GM21381 (cell line): ENCODE data around the gene USP14.

Experiments used
- ATAC-seq: cut with Tn5 transposase; IDR thresholded peaks from one replicate; pipeline ENCODE4 v1.9.1; 2021; ENCODE audit warnings: mild to moderate bottlenecking, moderate library complexity; ENCODE audit not compliant: unreplicated experiment

Gene USP14

DNA sequence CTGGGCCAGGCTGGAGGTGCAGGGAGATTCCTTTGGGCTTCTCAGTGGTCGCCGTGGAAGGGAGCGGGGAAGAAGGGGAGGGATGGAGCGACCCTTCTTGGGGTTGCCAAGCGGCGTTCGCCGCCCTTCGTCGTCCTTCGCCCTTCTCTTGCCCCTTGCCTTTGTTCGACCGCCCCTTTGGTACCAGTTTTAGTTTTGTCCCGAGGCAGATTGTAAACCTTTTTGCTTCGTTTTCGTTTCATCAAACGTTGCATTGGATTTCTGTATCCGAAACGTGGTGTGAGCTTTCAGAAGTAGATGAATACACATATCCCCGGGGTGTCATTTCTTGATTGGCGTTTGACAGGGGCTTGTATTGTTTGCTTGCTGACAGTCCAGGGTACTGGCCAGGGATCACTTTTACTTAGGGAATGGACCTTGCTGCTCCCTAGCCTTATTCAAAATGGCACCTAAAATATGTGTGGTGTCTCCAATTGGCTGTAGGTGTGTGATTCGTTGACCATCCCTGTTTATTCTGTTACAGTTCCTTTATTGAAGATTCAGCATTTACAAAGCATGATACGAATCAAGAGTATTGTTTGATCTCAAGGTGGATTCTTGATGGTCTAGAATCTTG is 788 bp downstream of the USP14 start:
- ATAC-seq, result no peak

DNA sequence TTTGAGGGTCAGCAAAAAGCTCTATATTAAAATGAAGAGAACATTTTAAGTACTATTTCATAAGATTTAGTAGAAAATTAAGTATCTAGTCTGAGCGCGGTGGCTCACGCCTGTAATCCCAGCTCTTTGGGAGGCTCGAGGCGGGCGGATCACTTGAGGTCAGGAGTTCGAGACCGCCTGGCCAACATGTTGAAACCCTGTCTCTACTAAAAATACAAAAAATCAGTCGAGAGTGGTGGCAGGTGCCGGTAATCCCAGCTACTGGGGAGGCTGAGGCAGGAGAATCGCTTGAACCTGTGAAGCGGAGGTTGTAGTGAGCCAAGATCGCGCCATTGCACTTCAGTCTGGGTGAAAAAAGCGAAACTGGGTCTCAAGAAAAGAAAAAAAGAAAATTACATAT is 1.6 kb downstream of the USP14 start:
- ATAC-seq, result no peak

DNA sequence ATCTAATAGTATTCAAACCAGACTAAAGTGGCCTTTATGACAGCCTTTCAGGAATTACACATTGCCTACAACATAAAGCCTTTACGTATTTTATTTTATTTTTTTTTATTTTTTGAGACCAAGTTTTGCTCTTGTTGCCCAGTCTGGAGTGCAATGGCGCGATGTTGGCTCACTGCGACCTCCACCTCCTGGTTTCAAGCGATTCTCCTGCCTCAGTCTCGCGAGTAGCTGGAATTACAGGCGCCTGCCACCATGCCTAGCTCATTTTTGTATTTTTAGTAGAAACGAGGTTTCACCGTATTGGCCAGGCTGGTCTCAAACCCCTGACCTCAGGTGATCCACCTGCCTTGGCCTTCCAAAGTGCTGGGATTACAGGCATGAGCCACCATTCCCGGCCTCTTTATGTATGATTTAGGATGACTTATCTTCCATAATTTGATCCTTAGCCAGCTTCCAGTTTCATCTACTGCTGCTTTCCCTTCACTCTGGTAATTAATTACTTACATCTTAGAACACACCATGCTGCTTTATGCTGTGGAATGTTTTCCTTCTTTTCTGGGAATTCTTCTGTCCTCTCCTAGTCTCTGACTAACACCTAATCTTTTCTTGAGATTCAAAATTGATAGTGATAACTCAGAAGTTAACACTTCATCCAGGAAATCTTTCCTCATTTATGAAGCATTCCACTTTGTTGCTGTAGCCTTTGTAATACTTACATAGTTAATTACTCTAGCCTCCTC is 2.6 kb downstream of the USP14 start:
- no peak for ATAC-seq

DNA sequence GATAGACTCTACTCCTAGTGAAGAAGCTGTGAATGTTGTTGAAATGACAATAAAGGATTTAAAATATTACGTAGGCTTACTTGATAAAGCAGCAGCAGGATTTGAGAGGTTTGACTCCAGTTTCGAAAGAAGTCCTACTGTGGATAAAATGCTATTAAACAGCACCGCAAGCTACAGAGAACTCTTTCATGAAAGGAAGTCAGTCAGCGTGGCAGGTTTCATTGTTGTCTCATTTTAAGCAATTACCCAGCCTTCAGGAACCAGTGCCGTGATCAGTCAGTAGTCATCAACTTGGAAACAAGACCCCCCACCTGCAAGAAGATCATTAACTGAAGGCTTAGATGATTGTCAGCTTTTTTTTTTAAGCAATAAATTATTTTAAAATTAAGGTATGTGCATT is 14.0 kb downstream of the USP14 start:
- ATAC-seq, result no peak

DNA sequence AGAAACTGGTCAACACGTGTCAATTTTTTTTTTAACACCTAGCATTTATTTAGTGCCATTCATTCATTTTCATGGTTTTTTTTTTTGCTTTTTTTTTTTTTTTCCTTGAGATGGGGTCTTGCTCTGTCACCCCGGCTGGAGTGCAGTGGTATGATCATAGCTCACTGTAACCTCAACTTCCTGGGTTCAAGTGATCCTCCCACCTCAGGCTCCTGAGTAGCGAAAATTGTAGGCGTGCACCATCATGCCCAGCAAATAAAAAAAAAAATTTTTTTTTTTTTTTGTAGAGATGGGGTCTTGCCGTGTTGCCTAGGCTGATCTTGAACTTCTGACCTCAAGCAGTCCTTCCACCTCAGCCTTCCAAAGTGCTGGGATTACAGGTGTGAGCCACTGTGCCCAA is 21.1 kb downstream of the USP14 start:
- no peak for ATAC-seq

DNA sequence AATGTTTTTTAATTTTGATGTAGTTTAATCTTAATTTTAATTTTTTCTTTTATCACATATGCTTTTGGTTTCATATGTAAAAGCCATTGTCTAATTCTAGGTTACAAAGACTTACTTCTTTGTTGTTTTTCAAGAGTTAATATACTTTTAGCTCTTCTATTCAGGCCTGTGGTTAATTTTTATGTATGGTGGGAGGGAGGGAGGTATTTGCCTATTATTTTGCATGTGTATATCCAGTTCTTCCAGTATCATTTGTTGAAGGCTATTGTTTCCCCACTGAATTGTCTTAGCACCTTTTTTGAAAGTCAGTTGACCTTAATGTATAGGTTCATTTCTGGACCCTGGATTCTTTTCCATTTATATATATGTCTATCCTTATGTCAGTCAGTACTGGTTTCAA is 23.4 kb downstream of the USP14 start:
- no peak for ATAC-seq

DNA sequence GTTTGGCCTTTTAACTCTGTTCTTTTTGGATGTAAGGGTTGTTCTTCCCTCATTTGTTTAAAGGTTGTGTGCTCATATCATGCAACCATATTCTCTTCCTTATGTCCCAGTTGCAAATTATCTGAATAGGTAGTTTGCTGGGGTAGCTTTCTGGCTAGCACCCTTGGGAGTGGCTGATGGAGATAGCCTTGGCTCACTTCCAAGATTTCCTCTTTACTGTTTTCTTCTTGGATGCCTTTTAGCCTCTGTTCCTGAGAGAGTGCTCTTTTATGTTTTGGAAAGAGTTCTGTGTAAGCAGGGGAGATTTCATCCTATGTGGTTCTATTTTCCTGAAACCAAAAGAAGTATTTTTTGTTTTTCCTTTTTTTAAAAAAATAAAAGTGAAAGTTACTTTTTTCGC is 25.4 kb downstream of the USP14 start:
- no peak for ATAC-seq

DNA sequence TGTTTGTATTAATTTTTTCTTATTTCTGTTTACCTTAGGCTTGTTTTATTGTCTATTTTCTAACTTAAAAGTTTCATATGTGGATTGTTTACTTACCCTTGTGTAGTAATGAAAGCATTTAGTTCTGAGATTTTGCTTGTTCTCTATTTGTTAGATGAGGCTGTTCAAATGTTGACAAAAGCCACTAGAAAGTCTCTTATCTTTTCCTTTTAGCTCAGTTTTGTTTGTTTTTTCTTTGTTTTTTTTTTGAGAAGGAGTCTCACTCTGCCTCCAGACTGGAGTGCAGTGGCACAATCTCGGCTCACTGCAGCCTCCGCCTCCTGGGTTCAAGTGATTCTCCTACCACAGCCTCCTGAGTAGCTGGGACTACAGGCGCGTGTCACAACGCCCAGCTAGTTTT is 30.9 kb downstream of the USP14 start:
- ATAC-seq, result no peak

DNA sequence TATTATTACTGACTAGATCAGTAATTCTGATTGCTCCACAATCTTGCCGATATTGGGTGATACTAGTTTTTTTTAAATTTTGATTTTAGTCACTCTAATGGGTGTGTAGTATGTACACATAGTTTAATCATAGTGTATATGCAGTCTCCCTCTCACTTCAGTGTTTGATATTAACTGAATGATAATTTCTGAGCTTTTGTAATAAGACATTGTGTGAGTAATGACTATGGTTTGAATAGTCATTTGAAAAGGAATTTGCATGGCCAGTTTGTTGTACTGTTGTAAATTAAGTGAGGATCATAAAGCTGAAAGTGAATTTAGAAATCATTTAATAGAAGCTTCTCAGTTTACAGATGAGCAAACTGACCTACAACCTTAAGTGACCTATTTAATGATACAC is 33.4 kb downstream of the USP14 start:
- ATAC-seq, result no peak

DNA sequence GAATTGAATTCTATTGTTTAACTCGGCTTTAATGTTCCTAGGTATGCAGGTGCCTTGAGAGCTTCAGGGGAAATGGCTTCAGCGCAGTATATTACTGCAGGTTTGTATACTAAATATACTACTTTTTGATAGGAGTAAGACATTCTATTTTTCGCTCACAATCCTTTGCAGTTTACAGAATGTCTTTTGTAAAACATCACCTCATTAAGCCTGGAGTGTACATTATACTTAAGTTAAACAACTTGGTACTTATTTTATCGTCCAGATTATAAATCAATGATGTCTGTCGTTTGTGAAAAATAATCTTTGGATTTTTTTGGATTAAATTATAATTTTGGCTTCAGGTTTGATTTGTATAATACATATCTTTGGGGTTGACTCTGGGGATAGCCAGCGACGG is 34.4 kb downstream of the USP14 start:
- ATAC-seq, result no peak

DNA sequence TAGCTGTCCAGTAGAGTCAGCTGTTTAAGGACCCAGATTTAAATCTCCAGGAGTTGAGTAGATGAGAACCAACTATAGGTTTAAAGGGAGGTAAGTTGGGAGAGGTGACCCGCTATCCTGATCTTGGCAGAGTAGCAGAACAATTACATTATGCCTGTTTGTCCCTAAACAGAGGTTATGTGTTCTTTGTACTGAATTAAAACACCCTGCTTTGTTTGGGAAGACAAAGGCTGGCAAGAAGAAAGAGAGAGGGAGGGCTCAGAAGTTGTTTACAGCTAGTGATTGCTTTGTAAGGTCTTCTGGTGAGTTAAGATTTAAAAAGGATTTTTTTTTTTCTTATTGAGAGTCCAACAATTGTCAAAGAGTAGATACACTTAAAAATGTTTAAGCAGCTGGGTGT is 37.3 kb downstream of the USP14 start:
- ATAC-seq, result no peak

DNA sequence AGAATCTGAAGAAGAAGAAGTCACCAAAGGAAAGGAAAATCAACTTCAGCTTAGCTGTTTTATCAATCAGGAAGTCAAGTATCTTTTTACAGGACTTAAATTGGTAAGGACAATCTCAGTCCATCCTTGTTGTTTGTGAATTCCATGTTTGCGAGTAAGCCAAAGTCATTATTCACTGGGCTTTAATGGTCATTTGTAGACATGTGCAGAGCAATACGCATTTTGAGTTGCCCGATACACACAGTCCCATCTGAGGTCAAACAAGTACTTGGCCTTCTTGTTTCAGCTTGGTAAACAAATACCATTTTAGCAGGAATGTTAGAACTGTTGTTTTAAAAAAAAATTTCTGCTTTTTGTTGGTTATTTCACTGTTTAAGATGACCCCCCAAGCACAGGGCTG is 40.9 kb downstream of the USP14 start:
- no peak for ATAC-seq

DNA sequence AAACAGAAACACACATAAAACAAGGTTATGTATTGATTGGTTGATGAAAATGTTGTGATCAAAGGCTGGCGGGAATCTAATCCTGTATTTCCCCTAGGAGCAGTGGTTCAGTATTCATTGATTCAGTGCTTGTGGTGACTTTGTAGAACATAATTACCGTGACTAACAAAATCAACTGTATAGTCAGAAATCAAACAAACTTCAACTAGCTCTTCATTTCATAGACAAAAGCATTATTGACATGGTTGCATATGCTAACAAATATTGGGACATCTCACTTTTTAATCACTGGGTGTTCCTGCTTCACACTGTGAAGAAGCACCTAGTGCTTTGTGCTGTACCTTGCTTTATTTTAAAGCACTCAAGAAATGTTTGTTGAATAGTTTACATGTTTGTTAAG is 41.4 kb downstream of the USP14 start:
- no peak for ATAC-seq

DNA sequence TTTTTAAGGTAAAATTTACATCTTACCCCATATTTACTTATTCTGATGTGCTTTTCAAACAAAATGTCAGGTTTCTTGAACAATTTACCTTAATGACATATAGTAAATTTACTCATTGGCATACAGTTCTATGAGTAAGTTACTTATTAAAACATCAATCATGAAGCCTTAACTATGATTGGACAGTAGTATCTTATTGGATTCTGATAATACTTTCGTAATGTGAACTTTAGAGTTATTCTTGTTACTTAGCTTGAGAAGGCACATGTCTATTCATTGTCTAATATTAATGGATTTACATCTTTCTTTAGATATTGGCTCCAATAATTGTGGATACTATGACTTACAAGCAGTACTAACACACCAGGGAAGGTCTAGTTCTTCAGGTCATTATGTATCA is 51.7 kb downstream of the USP14 start:
- no peak for ATAC-seq

DNA sequence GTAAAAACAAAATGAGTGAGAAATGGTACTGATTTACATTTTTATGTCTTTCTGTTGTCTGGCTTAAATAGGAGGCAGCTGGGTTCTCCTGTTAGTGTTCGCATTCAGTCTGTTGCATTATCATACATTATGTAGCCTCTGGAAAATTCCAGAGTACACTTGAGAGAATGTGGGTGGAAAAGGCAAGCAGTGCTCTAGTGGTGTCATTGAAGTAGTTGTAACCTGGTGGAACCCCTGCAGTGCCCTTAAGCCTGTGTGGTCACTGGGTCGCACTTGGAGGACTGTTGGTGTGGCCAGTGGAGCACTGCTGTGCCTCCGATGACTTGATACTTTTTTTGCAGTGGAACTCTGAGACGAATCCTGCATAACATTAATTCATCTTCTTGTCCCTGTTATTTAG is 52.4 kb downstream of the USP14 start:
- ATAC-seq, result no peak

DNA sequence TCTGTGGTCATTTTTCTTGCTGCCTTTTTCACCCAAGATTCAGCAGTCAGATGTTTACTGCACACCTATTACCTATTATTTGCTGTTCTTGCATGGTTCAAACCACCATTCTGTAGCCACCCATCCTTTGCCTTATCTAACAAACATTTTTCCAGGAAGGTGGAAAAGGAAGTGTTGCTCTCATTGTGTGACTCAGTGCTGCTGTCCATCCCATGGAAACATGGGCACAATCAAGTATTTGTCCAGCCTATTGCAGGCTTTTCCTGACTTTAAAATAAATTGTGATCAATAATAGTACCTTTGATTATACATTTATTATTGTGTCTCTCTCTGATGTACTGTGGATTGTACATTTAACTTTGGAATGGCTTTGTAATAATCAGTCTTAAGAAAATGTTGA is 53.2 kb downstream of the USP14 start:
- ATAC-seq, result no peak

DNA sequence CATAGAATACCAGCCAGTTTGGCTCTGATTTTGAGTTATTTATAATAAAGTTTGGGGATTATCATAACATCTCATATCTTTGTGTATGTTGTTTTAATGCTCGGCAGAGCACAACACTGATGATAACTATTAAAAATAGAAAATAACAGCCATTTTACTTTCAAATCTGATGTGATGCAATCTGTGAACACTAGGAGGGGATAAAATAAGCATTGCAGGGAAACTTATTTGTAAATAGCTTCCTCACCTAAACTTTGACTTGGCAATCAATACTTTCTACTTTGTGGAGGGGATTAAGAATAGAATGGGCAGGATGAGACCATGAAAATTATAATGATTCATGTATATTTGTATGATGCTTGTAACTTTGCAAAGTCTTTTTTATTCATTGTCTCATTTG is 54.4 kb downstream of the USP14 start:
- ATAC-seq, result no peak

DNA sequence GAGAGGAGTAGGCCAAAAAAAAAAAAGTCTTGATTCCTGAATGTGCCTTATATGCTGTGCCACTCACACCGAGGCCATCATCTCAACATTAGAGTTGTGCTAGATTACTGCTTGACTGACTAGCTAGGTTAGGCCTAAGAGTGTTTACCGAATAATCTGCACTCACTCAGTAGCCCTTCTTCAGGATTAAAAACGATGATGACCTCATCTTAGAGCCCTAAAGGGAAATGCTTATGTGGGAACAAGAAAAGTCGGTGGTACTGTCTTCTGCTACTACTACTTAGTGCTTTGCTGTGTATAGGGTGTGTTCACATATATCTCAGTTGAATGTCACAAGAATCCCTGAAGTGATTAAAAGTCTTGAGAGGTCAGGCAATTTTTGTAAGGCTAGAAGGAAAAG is 55.1 kb downstream of the USP14 start:
- ATAC-seq, result no peak

DNA sequence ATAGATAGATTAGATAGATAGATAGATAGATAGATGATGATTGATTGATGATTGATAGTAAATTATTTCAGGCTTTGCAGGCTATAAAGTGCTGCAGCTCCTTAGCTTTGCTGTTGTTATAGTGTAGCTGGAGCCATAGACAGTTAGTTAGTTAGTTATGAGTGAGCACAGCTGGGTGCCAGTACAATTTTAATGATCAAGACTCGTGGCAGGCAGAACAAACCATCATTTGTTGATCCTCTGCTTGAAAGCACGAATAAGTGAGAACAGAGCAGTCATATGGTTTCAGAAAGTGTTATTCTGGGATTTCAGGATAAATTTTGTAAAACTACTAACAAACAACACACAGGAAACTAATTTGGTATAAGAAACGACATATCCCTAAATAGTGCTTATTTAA is 55.6 kb downstream of the USP14 start:
- ATAC-seq, result no peak

DNA sequence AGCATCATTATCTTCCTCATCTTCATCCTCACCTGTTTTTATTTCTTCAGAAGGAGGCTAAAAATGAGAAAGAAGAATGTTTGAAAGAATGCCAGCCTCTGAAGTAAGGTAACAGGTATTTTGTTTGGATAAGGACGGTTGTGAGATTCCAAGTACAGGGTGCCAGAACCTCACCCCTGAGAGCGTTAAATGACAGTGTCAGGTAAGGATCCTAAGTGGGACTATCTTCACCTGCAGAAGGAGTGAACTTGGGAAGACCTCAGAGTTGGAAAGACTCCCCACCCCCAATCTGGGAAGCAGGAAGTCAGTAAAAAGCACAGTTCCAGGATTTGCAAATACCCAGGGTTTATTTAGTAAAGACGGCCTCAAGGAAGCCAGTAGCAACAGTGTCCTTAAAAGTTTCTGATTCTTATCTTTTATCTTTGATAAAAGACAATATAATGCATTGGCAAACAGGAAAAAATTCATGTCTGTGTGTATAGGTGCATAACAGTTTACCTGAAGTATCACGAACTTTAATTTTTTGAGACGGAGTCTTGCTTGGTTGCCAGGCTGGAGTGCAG is 57.2 kb downstream of the USP14 start:
- no peak for ATAC-seq

DNA sequence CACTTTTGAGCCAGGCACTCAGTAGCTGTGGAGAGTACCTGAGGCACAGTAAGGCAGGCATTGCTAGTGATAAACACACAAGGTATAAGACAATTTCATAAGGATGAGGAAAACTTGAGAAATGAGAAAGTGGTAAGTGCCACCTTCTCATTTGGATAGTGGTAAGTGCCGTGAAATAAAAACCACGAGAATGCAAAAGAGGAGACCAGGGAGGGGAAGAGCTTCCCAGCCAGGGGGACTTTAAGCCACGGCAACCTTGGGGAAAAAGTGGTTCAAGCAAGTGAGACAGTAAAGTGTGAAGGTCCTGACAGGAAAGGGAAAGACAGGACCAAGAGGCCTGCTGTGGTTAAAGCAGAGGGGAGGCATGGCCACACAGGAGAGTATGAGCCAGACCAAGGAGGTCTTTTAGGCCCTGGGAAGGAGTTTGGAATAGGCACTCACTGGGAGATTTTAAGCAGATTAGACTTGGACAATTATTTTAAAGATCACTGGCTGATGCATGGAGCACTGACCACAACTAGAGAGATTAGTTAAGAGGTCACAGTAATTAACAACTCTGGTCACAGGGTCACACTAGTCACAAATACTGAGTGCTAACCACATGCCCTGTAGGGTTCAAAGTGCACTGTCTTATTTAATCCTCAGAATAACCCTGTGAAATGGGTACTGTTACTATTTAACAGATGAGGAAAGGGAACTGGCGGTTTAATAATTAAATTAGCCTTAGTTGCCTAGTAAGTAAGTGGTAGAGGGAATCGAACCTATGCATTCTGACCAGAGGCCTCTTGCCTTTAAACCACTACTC is 59.4 kb downstream of the USP14 start:
- ATAC-seq, result no peak

DNA sequence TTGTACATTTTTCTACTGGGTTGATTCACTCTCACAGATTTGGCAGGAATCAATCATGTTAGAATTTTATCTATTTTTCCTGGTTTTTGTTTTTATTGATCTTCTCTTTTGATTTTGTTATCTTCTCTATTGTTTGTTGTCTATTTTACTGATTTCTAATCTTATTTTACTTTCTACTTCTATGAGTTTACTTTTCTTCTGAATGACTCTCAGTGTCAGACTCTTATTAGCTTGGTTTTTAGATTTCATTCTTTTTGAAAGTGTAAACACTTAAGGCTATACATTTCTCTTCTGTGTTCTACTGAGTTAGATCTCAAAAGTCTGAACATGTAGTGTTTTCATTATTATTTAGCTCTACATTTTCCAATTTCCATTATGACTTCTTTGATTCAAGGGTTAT is 62.4 kb downstream of the USP14 start:
- ATAC-seq, result no peak
